ENCODE measurements around the gene SH3GLB1.

DNA sequence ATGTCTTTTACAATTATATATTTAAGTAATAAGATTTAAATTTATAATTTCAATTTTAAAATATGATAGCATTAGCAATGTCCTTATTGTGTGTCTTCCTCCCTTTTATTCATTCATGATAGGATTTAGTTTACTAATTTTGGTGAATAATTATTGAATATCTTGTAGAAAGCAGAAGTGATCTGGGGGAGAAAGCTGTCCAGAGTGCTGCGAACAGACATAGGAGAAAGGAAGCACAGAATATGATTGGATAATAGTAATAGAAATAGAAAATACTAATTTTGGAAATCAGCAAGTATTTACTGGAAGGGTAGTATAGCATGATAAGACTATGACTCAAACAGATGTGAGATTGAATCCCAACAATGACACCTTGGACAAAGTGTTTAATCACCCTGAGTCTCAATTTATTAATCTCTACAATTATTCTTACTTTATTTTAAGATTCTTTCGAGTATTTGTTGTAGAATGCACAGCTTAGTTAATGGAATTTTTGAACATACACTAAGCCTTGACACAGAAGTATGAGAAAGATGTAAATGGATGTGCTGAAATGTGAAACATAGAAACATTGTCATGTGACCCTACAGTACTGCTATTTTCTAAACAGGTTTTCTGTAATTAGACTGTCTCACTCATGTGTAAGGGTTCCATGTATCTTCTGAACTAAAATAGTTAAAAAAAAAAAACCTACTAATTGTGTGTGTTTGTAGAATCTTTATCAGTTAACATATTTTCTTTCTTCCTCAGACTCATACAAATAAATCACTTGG is 7.9 kb downstream of the SH3GLB1 start:
- TF ChIP-seq EZH2 (IDR thresholded peaks at IDR 0.05; ENCODE audit: borderline replicate concordance): no peak
- TF ChIP-seq, protein P1, sequence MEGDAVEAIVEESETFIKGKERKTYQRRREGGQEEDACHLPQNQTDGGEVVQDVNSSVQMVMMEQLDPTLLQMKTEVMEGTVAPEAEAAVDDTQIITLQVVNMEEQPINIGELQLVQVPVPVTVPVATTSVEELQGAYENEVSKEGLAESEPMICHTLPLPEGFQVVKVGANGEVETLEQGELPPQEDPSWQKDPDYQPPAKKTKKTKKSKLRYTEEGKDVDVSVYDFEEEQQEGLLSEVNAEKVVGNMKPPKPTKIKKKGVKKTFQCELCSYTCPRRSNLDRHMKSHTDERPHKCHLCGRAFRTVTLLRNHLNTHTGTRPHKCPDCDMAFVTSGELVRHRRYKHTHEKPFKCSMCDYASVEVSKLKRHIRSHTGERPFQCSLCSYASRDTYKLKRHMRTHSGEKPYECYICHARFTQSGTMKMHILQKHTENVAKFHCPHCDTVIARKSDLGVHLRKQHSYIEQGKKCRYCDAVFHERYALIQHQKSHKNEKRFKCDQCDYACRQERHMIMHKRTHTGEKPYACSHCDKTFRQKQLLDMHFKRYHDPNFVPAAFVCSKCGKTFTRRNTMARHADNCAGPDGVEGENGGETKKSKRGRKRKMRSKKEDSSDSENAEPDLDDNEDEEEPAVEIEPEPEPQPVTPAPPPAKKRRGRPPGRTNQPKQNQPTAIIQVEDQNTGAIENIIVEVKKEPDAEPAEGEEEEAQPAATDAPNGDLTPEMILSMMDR (IDR thresholded peaks at IDR 0.05; ENCODE audit: poor library complexity): no peak

Measured in hepatocyte (in vitro differentiated cells).